ENCODE results near the gene ATP6V0E2.

ATP6V0E2 gene

DNA sequence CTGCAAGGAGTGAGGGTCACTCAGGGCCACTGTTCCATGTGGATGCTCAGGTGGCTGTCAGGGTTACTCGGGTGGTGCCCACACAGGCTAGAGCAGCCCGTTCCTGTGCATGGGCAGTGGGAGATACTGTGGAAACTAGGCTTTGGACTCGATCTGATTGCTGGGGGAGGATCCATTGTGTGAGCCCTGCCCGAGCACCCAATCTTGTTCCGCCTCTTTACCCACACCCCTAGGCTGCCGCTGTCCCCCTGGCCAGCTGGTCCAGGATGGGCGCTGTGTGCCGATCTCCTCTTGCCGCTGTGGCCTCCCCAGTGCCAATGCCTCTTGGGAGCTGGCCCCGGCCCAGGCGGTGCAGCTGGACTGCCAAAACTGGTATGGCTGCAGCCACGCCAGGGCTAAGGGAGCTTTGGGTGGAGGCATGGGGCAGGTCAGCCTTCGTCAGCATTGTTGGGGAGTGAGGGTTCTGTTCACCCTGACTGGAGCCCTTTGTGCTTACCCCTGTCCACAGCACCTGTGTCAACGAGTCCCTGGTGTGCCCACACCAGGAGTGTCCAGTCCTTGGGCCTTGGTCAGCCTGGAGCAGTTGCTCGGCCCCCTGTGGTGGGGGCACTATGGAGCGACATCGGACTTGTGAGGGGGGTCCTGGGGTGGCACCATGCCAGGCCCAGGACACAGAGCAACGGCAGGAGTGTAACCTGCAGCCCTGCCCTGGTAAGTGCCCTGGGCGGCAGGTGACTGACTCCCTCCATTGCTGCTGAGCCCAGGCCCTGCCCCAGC is 48.0 kb upstream of the ATP6V0E2 start:
- Histone ChIP-seq H3K4me1 (ENCODE audit: control insufficient read depth, low read length) (no peaks in the 10 kb centered on the region), H3K4me3 (ENCODE audit: low read length) (no peak overlapping the region), H3K36me3 (ENCODE audit: control insufficient read depth, low read length) (no peaks in the 10 kb centered on the region), H4K20me1 (ENCODE audit: control insufficient read depth, insufficient read depth, low read depth, low read length) (no peaks in the 10 kb centered on the region), H3K27ac (ENCODE audit: low read depth, low read length) (no peak overlapping the region), H3K79me2 (ENCODE audit: control insufficient read depth, low read length) (no peaks in the 10 kb centered on the region), H3K4me2 (ENCODE audit: low read length) (no peak overlapping the region), H3F3A (ENCODE audit: control insufficient read depth, insufficient read depth) (no peaks in the 10 kb centered on the region), H3K9me3 (ENCODE audit: control insufficient read depth, insufficient read depth, low read length) (no peaks in the 10 kb centered on the region), H3K27me3 (ENCODE audit: control insufficient read depth, low read length) (peaks cover 5% of the 10 kb centered on the region; the same call in 1 of the 2 replicates), H3K9me2 (replicated peaks; ENCODE audit: control insufficient read depth, low read length) (no peaks in the 10 kb centered on the region)
- TF ChIP-seq EZH2phosphoT487 (IDR thresholded peaks at IDR 0.05; ENCODE audit: borderline replicate concordance, low read length), result no peak
- TF ChIP-seq, protein P1, sequence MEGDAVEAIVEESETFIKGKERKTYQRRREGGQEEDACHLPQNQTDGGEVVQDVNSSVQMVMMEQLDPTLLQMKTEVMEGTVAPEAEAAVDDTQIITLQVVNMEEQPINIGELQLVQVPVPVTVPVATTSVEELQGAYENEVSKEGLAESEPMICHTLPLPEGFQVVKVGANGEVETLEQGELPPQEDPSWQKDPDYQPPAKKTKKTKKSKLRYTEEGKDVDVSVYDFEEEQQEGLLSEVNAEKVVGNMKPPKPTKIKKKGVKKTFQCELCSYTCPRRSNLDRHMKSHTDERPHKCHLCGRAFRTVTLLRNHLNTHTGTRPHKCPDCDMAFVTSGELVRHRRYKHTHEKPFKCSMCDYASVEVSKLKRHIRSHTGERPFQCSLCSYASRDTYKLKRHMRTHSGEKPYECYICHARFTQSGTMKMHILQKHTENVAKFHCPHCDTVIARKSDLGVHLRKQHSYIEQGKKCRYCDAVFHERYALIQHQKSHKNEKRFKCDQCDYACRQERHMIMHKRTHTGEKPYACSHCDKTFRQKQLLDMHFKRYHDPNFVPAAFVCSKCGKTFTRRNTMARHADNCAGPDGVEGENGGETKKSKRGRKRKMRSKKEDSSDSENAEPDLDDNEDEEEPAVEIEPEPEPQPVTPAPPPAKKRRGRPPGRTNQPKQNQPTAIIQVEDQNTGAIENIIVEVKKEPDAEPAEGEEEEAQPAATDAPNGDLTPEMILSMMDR (IDR thresholded peaks at IDR 0.05; ENCODE audit: low read depth, low read length, poor library complexity, severe bottlenecking), result no peak

DNA sequence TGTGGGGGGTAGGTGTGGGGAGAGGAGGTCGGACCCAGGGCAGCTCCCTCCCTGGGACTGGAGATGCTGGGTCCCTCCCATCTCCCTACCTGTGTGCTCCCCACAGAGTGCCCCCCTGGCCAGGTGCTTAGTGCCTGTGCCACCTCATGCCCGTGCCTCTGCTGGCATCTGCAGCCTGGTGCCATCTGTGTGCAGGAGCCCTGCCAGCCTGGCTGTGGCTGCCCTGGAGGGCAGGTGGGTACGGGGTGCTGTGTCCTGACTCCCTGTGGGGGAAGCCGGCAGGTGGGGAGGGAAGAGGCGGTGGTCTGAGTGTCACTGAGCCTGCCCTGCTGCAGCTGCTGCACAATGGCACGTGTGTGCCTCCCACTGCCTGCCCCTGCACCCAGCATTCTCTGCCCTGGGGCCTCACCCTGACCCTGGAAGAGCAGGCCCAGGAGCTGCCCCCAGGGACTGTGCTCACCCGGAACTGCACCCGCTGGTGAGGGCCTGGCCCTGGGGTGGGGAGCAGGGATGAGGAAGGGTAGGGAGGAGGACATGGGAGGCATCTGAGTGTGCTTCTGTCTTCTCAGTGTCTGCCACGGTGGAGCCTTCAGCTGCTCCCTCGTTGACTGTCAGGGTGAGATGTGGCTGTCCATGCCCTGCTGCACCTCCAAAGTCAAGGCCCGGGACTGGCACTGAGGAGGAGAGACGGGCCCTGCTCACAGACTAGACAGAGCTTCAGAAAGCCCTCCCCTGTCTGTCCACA is 47.3 kb upstream of the ATP6V0E2 start:
- Histone ChIP-seq H3K4me3 (ENCODE audit: low read length) (no peak overlapping the region), H3K36me3 (ENCODE audit: control insufficient read depth, low read length) (no peaks in the 10 kb centered on the region), H3K4me1 (ENCODE audit: control insufficient read depth, low read length) (no peaks in the 10 kb centered on the region), H3K27ac (ENCODE audit: low read depth, low read length) (no peak overlapping the region), H3F3A (ENCODE audit: control insufficient read depth, insufficient read depth) (no peaks in the 10 kb centered on the region), H3K27me3 (ENCODE audit: control insufficient read depth, low read length) (peaks cover 9% of the 10 kb centered on the region; the same call in 1 of the 2 replicates), H3K4me2 (ENCODE audit: low read length) (no peak overlapping the region), H3K9me3 (ENCODE audit: control insufficient read depth, insufficient read depth, low read length) (no peaks in the 10 kb centered on the region), H3K9me2 (replicated peaks; ENCODE audit: control insufficient read depth, low read length) (no peaks in the 10 kb centered on the region), H4K20me1 (ENCODE audit: control insufficient read depth, insufficient read depth, low read depth, low read length) (no peaks in the 10 kb centered on the region), H3K79me2 (ENCODE audit: control insufficient read depth, low read length) (no peaks in the 10 kb centered on the region)
- TF ChIP-seq, protein P1 (IDR thresholded peaks at IDR 0.05; ENCODE audit: low read depth, low read length, poor library complexity, severe bottlenecking), result no peak
- no peak for TF ChIP-seq EZH2phosphoT487 (IDR thresholded peaks at IDR 0.05; ENCODE audit: borderline replicate concordance, low read length)

DNA sequence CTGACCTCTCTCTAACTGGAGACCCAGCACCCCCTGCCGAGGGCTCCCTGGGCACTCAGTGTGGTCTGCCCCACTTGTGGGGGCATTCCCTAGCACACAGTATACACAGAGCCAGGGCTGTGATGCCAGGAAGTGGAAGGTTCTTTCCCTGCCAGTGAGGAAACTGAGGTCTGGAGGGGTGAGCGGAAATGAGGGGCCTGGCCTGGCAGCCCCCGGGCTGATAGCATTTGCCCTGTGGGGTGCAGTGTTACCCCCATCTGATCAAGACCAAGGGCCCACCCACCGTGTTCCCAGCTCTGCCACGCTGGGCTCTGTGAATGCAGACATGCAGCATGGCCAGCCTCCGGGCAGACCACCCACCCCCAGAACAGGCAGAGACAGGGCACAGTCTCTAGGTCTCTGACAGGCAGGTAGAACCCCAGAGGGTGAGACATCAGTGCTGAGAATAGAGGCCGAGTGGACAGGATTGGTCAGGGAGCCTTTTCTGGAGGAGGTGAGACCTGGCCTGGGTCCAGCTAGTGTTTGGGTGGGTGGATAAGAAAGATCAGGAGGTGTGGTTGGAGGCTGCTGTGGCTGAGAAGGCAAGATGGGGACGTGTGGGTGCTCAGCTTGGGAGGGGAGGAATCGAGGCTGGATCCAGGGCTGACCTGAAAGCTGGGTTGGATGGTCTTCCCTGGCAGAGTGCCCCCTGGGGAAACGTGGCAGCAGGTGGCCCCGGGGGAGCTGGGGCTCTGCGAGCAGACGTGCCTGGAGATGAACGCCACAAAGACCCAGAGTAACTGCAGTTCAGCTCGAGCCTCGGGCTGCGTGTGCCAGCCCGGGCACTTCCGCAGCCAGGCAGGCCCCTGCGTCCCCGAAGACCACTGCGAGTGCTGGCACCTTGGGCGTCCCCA is 46.4 kb upstream of the ATP6V0E2 start:
- H3F3A ChIP-seq (ENCODE audit: control insufficient read depth, insufficient read depth), result no peaks in the 10 kb centered on the region
- TF ChIP-seq, protein P1 (IDR thresholded peaks at IDR 0.05; ENCODE audit: low read depth, low read length, poor library complexity, severe bottlenecking), result no peak
- TF ChIP-seq EZH2phosphoT487 (IDR thresholded peaks at IDR 0.05; ENCODE audit: borderline replicate concordance, low read length), result no peak
- no peaks in the 10 kb centered on the region for H4K20me1 ChIP-seq (ENCODE audit: control insufficient read depth, insufficient read depth, low read depth, low read length)
- H3K4me3 ChIP-seq (ENCODE audit: low read length), result no peak overlapping the region
- H3K4me2 ChIP-seq (ENCODE audit: low read length), result no peak overlapping the region
- H3K9me2 ChIP-seq (replicated peaks; ENCODE audit: control insufficient read depth, low read length), result no peaks in the 10 kb centered on the region
- no peaks in the 10 kb centered on the region for H3K79me2 ChIP-seq (ENCODE audit: control insufficient read depth, low read length)
- H3K27ac ChIP-seq (ENCODE audit: low read depth, low read length), result no peak overlapping the region
- H3K4me1 ChIP-seq (ENCODE audit: control insufficient read depth, low read length), result no peaks in the 10 kb centered on the region
- H3K27me3 ChIP-seq (ENCODE audit: control insufficient read depth, low read length), result peaks cover 7% of the 10 kb centered on the region; the same call in 1 of the 2 replicates
- no peaks in the 10 kb centered on the region for H3K36me3 ChIP-seq (ENCODE audit: control insufficient read depth, low read length)
- no peaks in the 10 kb centered on the region for H3K9me3 ChIP-seq (ENCODE audit: control insufficient read depth, insufficient read depth, low read length)

Data from DOHH2 (cell line).